GDM1 (cell line): ENCODE data around the gene MLLT3.

Source experiments
- DNase-seq: peaks from one replicate; lab custom pipeline; 2025; lab: John Stamatoyannopoulos, UW

The MLLT3 gene

GRCh38 chr9:20557285-20557684, 65.0 kb downstream of the MLLT3 start:
- DNase-seq: no peak

GRCh38 chr9:20553558-20554149, 68.6 kb downstream of the MLLT3 start:
- no peak for DNase-seq

DNA sequence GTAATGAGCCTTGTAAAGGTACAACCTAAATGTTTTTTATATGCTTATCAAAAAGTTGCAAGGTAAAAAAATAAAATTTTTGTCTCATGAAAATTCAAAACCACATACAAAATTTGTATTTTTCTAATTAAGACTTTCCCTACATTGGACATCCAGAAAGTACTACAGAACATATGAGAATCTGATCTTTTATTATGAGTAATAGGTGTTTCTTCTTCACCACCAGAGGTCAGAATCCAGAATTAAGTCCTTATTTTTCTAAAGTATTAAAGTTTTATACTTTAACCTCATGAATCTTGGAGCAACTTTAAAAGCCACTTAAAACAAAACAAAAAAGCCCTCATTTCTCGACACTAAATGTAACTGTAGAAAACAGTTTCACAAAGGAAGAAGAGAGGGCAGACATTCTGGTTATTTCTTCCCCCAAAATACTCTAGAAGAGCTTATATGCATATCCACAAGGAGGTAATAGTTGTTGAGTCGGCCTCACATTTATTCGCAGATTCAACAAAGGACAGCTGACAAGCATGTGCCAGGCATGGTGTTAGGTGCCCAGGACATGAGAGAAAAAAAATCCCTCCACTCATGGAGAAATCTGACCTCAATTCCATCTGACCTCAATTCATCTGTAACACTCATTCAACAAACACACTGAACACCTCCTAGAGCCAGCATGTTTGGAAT, 69.3 kb downstream of the MLLT3 start:
- no peak for DNase-seq

DNA sequence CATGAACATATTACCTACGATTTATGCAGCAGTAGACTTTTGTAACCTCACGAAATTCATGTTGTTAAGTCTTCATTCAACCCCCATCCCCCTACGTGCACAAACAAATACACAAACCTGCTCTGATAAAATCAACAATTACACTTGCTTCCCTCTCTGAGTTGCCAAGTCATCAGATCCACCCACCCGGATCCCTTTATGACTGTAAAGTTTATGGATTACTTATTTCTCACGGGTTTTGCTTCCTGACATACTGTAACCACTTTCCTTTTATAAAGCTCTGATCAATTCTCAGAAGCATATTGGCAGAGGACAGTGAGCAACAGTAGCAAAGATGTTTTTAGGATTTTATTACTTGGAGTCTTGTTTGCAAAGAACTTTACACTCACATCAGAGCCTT, 70.5 kb downstream of the MLLT3 start:
- no peak for DNase-seq

DNA sequence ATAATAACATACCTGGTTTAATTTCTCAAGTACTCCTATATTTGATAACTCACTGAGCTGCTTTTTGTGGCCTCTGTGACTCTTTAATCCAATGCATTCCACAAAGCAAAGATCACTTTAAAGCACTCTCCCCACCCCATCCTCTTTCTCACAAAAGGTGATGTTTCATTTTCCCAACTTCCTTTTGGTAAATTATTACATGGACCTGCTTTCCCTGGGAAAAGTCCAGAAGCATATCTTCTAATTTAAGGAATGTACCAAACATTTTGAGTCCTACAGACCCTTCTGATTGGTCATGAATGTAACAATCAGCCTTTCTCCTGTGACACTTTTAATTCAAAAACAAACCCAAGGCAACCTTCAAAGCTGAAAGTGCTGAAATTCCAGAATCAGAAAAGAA, 71.1 kb downstream of the MLLT3 start:
- no peak for DNase-seq

- DNase-seq: no peak
Observed at GRCh38 chr9:20550326-20550725, 72.0 kb downstream of the MLLT3 start.

DNA sequence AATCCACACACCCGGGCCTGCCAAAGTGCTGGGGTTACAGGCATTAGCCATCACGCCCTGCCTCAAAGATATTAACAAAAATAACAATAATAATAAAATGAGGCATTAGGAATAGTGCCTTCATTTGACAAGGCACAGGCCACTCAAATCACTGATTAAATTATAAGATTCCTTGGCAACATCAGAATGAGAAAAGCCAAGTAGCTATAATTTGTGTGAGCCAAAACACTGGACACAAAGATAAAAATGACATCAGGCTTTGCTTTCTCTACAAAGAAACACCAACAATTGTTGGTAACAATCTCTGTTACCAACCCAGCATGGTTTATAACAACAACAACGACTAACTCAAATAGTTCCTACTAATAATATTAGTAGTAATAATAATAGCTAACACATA, 73.2 kb downstream of the MLLT3 start:
- DNase-seq: no peak

- no peak for DNase-seq
Observed at GRCh38 chr9:20545023-20545622, 77.2 kb downstream of the MLLT3 start.

DNA sequence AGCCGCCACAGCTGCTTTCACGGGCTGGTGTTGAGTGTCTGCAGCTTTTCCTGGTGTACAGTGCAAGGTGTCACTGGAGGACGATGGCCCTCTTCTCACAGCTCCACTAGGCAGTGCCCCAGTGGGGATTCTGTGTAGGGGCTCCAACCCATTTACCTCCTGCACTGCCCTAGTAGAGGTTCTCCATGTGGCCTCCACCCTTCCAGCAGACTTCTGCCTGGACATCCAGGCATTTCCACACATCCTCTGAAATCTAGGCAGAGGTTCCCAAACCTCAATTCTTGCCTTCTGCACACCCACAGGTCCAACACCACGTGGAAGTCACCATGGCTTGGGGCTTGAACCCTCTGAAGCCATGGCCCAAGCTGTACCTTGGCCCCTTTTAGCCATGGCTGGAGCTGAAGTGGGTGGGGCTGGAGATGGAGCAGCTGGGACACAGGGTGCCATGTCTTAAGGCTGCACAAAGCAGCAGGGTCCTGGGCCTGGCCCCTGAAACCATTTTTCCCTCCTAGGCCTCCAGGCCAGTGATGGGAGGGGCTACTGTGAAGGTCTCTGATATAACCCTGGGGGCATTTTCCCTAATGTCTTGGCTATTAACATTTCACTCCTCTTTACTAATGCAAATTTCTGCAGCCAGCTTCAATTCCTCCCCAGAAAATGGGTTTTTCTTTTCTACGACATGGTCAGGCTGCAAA, 82.0 kb downstream of the MLLT3 start:
- DNase-seq: no peak

DNA sequence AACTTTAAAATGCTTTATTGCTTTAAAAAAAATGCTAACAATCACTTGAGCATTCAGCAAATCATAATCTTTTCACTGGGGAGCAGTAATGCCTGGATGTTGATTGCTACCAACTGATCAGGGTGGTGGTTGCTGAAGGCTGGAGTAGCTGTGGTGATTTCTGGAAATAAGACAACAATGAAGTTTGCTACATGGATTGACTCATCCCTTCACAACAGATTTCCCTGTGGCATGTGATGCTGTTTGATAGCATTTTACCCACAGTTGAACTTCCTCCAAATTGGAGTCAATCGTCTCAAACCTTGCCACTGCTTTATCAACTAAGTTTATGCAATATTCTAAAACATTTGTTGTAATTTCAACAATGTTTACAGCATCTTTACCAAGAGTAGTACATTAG, 83.3 kb downstream of the MLLT3 start:
- no peak for DNase-seq

GRCh38 chr9:20538092-20538491, 84.2 kb downstream of the MLLT3 start:
- DNase-seq: no peak

- no peak for DNase-seq
Observed at GRCh38 chr9:20537294-20537693, 85.0 kb downstream of the MLLT3 start.

- DNase-seq: no peak
Observed at GRCh38 chr9:20532584-20532983, 89.7 kb downstream of the MLLT3 start.

- no peak for DNase-seq
Observed at GRCh38 chr9:20529837-20530236, 92.5 kb downstream of the MLLT3 start.

GRCh38 chr9:20528253-20528652, 94.0 kb downstream of the MLLT3 start:
- DNase-seq: no peak

DNA sequence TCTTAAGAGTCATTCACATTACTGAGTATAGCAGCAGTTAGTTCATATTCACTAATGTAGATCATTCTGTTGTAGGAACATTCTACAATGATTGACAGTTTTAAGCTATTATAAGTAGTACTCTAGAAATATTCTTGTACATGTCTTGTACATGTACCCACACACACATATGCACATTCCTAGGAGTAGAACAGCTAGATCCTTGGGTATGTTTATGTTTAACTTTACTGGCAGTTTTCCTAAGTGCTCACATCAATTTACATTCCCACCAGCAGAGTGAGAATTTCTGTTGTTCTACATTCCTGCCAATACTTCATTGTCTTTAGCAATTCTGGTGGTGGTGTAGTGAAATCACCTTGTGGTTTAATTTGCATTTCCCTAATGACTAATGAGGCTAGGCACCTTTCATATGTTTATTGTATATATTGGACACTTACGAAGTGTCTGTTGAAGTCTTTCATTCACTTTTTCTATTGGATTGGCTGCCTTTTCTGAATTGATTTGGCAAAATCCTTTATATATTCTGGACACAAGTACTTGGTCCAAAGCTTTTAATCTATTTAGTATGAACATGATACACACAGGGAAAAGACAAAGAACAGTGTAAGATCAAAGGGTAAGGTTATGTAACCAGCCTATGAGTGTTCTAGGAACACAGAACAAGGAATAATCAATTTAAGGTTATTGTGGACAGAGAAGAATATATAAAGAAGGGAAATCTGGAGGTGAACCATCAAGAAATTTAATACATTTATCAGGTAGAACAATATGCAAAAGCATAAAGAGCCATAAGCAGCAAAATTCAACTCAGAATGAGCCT, 95.6 kb downstream of the MLLT3 start:
- DNase-seq: no peak

- no peak for DNase-seq
Observed at GRCh38 chr9:20524776-20525175, 97.5 kb downstream of the MLLT3 start.

- DNase-seq: no peak
Observed at GRCh38 chr9:20518737-20519136, 103.6 kb downstream of the MLLT3 start.

GRCh38 chr9:20513126-20513913, 109.0 kb downstream of the MLLT3 start:
- DNase-seq: no peak

- no peak for DNase-seq
Observed at GRCh38 chr9:20512636-20513035, 109.7 kb downstream of the MLLT3 start.

- no peak for DNase-seq
Observed at GRCh38 chr9:20512106-20512505, 110.2 kb downstream of the MLLT3 start.
